Keratinocyte (primary cell): Measurements from ENCODE around the gene METRNL.
A peak's percentile ranks its signal among the peaks of the same experiment; 100 is the strongest.

Experiments
- EZH2 ChIP-seq: IDR thresholded peaks from one replicate; pipeline ENCODE4 v1.6.1; 2012; ENCODE audit warnings: inconsistent platforms, mild to moderate bottlenecking, low read length, moderate library complexity
- TF ChIP-seq, protein P1 (sequence below), 3 experiments: IDR thresholded peaks in 1 of 3; conservative IDR thresholded peaks in 1 of 3; optimal IDR thresholded peaks in 1 of 3; 2 replicates in 2 of 3; 3 replicates in 1 of 3; pipeline versions ENCODE3 to v1.5.1; 2011; ENCODE audit warnings: low read length in 3 of 3, mild to moderate bottlenecking in 3 of 3, moderate library complexity in 2 of 3, control low read depth in 1 of 3, inconsistent platforms in 1 of 3; ENCODE audit not compliant: insufficient read depth in 2 of 3; ENCODE audit errors: extremely low read depth in 1 of 3

DNA sequence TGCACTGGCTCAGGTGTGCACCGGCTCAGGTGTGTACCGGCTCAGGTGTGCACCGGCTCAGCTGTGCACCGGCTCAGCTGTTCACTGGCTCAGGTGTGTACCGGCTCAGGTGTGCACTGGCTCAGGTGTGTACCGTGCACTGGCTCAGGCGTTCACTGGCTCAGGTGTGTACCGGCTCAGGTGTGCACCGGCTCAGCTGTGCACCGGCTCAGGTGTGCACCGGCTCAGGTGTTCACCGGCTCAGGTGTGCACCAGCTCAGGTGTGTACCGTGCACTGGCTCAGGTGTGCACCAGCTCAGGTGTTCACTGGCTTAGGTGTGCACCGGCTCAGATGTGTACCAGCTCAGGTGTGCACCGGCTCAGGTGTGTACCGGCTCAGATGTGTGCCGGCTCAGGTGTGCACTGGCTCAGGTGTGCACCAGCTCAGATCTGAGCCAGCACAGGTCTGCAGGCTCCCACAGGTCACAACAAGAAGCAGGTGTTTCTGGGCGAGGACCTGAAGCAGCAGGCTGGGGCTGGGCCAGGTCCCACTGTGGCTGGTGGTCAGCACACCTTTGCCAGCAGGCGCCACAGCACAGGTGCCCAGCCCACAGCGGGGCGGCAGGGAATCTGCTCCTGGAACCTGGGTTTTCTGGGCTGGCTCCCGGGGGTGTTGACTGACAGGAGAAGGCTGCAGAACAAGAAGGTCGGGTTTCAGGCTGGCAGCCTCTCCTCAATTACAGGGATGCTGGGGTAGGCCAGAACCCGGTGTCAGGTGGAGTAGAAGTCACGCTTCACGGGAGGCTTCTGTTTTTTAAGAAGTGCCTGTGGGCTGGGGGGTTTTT is 17.2 kb downstream of the METRNL start:
- peak; percentile 13 for TF ChIP-seq EZH2
- TF ChIP-seq, protein P1, sequence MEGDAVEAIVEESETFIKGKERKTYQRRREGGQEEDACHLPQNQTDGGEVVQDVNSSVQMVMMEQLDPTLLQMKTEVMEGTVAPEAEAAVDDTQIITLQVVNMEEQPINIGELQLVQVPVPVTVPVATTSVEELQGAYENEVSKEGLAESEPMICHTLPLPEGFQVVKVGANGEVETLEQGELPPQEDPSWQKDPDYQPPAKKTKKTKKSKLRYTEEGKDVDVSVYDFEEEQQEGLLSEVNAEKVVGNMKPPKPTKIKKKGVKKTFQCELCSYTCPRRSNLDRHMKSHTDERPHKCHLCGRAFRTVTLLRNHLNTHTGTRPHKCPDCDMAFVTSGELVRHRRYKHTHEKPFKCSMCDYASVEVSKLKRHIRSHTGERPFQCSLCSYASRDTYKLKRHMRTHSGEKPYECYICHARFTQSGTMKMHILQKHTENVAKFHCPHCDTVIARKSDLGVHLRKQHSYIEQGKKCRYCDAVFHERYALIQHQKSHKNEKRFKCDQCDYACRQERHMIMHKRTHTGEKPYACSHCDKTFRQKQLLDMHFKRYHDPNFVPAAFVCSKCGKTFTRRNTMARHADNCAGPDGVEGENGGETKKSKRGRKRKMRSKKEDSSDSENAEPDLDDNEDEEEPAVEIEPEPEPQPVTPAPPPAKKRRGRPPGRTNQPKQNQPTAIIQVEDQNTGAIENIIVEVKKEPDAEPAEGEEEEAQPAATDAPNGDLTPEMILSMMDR (optimal IDR thresholded peaks at IDR 0.05 in 1 of 3, IDR thresholded peaks at IDR 0.05 in 1 of 3, conservative IDR thresholded peaks at IDR 0.05 in 1 of 3; ENCODE audit: extremely low read depth in 1 of 3, insufficient read depth in 2 of 3, low read length in 3 of 3): no peak
